ENCODE measurements around the gene EEF2K.

- TF ChIP-seq RARB (CRISPR knock-in tag; IDR thresholded peaks at IDR 0.05) (no peak), ZNF70 (CRISPR knock-in tag; IDR thresholded peaks at IDR 0.05) (no peak), ARNTL (CRISPR knock-in tag; IDR thresholded peaks at IDR 0.05; ENCODE audit: borderline replicate concordance, low read depth) (no peak), PATZ1 (CRISPR knock-in tag; IDR thresholded peaks at IDR 0.05; ENCODE audit: borderline replicate concordance) (no peak), ISL1 (CRISPR knock-in tag; IDR thresholded peaks at IDR 0.05) (no peak), TOX (CRISPR knock-in tag; IDR thresholded peaks at IDR 0.05; ENCODE audit: borderline replicate concordance) (no peak), ZFP3 (CRISPR knock-in tag; IDR thresholded peaks at IDR 0.05) (no peak), BACH2 (CRISPR knock-in tag; IDR thresholded peaks at IDR 0.05; ENCODE audit: borderline replicate concordance) (no peak), OSR1 (CRISPR knock-in tag; IDR thresholded peaks at IDR 0.05) (no peak), ZFP30 (CRISPR knock-in tag; IDR thresholded peaks at IDR 0.05) (no peak), ZNF565 (CRISPR knock-in tag; conservative IDR thresholded peaks at IDR 0.05; ENCODE audit: low read depth) (no peak), CSRNP3 (CRISPR knock-in tag; IDR thresholded peaks at IDR 0.05) (no peak)
These were observed 118.1 kb downstream of the EEF2K start for GRCh38 chr16:22323959-22324786.

All from SK-N-SH treated with all-trans-retinoic acid at 6 μM for 48 hours (cell line).